HG03025 (cell line): ENCODE results near the gene TBX5.
"Not testable (repeated sequence)": the region's sequence is repeated elsewhere in the genome, so short reads cannot be mapped to it uniquely, and the experiment has no call there.

Source experiments
- ATAC-seq: cut with Tn5 transposase; IDR thresholded peaks from one replicate; pipeline ENCODE4 v1.9.1; 2021; ENCODE audit warnings: mild to moderate bottlenecking, moderate library complexity; ENCODE audit not compliant: unreplicated experiment, low FRiP score

TBX5 gene

GRCh38 chr12:114393569-114393968 lies 12.4 kb downstream of the TBX5 start:
- no peak for ATAC-seq

- ATAC-seq = no peak
Observed at GRCh38 chr12:114392909-114393308, 13.0 kb downstream of the TBX5 start.

- no peak for ATAC-seq
Observed at GRCh38 chr12:114391088-114391487, 14.9 kb downstream of the TBX5 start.

GRCh38 chr12:114384739-114385138 lies 21.2 kb downstream of the TBX5 start:
- ATAC-seq = no peak

GRCh38 chr12:114381177-114381576 lies 24.8 kb downstream of the TBX5 start:
- no peak for ATAC-seq

GRCh38 chr12:114371733-114372132 lies 34.2 kb downstream of the TBX5 start:
- ATAC-seq = no peak

GRCh38 chr12:114371250-114371649 lies 34.7 kb downstream of the TBX5 start:
- ATAC-seq = no peak

GRCh38 chr12:114368685-114369452 lies 37.1 kb downstream of the TBX5 start:
- no peak for ATAC-seq

- no peak for ATAC-seq
Observed at GRCh38 chr12:114361992-114362391, 44.0 kb downstream of the TBX5 start.

GRCh38 chr12:114361545-114361944 lies 44.4 kb downstream of the TBX5 start:
- no peak for ATAC-seq

GRCh38 chr12:114360485-114360884 lies 45.5 kb downstream of the TBX5 start:
- ATAC-seq = no peak

GRCh38 chr12:114355389-114356088 lies 50.4 kb downstream of the TBX5 start:
- ATAC-seq = no peak

GRCh38 chr12:114349239-114349638 lies 56.7 kb downstream of the TBX5 start:
- ATAC-seq = not testable (repeated sequence)

- no peak for ATAC-seq
Observed at GRCh38 chr12:114347861-114348260, 58.1 kb downstream of the TBX5 start.

- no peak for ATAC-seq
Observed at GRCh38 chr12:114344831-114345230, 61.1 kb downstream of the TBX5 start.

GRCh38 chr12:114344303-114344663 lies 61.7 kb downstream of the TBX5 start:
- no peak for ATAC-seq

GRCh38 chr12:114343585-114344302 lies 62.2 kb downstream of the TBX5 start:
- no peak for ATAC-seq

- no peak for ATAC-seq
Observed at GRCh38 chr12:114342656-114343055, 63.3 kb downstream of the TBX5 start.

GRCh38 chr12:114341635-114342034 lies 64.3 kb downstream of the TBX5 start:
- no peak for ATAC-seq

GRCh38 chr12:114340231-114340630 lies 65.7 kb downstream of the TBX5 start:
- no peak for ATAC-seq

GRCh38 chr12:114339626-114340025 lies 66.3 kb downstream of the TBX5 start:
- no peak for ATAC-seq
